Diencephalon (tissue), 1 donor: ENCODE results near the gene M1AP. TPM values are rescaled to one million over a fixed set of nuclear protein-coding genes. Genes with fewer than 3 reads are reported as not detected.

Experiments
- total RNA-seq: library from RNA; depleted of rRNA; stranded (reverse); fragments of >200 nt; gene quantifications from one replicate; pipeline ENCODE4 v1.2.3, GENCODE V29; 2014

M1AP gene
- total RNA-seq: 2.3 TPM

GRCh38 chr2:74648009-74648443, at the start of gene M1AP:
TSS of gene M1AP (minus strand) at chr2:74648330. CDS start at chr2:74640275, 8,055 bp downstream.

GRCh38 chr2:74653985-74654882, 6.1 kb upstream of the M1AP start, which contains the start of gene SEMA4F:
TSS of gene SEMA4F (plus strand) at chr2:74654247. CDS start at chr2:74654377, 130 bp downstream.

GRCh38 chr2:74553892-74554819, 94.0 kb downstream of the M1AP start, which contains the start of the genes DOK1 and LOXL3:
TSS of gene DOK1 (plus strand) at chr2:74554720. CDS start at chr2:74554755, 35 bp downstream.
TSS of gene LOXL3 (minus strand) at chr2:74553942. CDS start at chr2:74552634, 1,308 bp downstream.

GRCh38 chr2:74529357-74530238, 118.5 kb downstream of the M1AP start, which contains the start of the genes AUP1 and HTRA2:
TSS of gene AUP1 (minus strand) at chr2:74529706. CDS start at chr2:74529629, 77 bp downstream.
TSS of gene HTRA2 (plus strand) at chr2:74529933. CDS start at chr2:74530007, 74 bp downstream.

GRCh38 chr2:74525717-74526648, 122.1 kb downstream of the M1AP start, which contains the start of gene DQX1:
TSS of gene DQX1 (minus strand) at chr2:74526231. CDS start at chr2:74525729, 502 bp downstream.

GRCh38 chr2:74514368-74515270, 133.5 kb downstream of the M1AP start, which contains the start of gene TLX2:
TSS of gene TLX2 (plus strand) at chr2:74514450. CDS start at chr2:74514807, 357 bp downstream.

Other genes with a start within 250 kb of the M1AP start
- 0.92 TPM for gene C2orf81, start 226.7 kb downstream of the M1AP start, total RNA-seq
- gene WDR54, start 226.6 kb downstream of the M1AP start, total RNA-seq: 34.4 TPM
- 11.1 TPM for gene RTKN, start 206.4 kb downstream of the M1AP start, total RNA-seq
- gene INO80B, start 193.2 kb downstream of the M1AP start, total RNA-seq: 10.1 TPM
- gene WBP1, start 189.9 kb downstream of the M1AP start, total RNA-seq: 26.5 TPM
- gene MOGS, start 182.9 kb downstream of the M1AP start, total RNA-seq: 23.1 TPM
- gene MRPL53, start 175.7 kb downstream of the M1AP start, total RNA-seq: 15.0 TPM
- gene CCDC142, start 165.3 kb downstream of the M1AP start, total RNA-seq: 31.1 TPM
- 11.8 TPM for gene TTC31, start 165.2 kb downstream of the M1AP start, total RNA-seq
- not detected for gene LBX2, start 148.7 kb downstream of the M1AP start, total RNA-seq
- gene PCGF1, start 140.6 kb downstream of the M1AP start, total RNA-seq: 9.5 TPM
- not detected for gene TLX2, start 133.9 kb downstream of the M1AP start, total RNA-seq
- not detected for gene DQX1, start 122.1 kb downstream of the M1AP start, total RNA-seq
- 48.2 TPM for gene AUP1, start 118.6 kb downstream of the M1AP start, total RNA-seq
- gene HTRA2, start 118.4 kb downstream of the M1AP start, total RNA-seq: 46.1 TPM
- 6.7 TPM for gene LOXL3, start 94.4 kb downstream of the M1AP start, total RNA-seq
- 5.3 TPM for gene DOK1, start 93.6 kb downstream of the M1AP start, total RNA-seq
- gene SEMA4F, start 5.9 kb upstream of the M1AP start, total RNA-seq: 21.0 TPM
- 4.2 TPM for gene HK2, start 185.8 kb upstream of the M1AP start, total RNA-seq